ENCODE results near the gene TERF2IP.

DNA sequence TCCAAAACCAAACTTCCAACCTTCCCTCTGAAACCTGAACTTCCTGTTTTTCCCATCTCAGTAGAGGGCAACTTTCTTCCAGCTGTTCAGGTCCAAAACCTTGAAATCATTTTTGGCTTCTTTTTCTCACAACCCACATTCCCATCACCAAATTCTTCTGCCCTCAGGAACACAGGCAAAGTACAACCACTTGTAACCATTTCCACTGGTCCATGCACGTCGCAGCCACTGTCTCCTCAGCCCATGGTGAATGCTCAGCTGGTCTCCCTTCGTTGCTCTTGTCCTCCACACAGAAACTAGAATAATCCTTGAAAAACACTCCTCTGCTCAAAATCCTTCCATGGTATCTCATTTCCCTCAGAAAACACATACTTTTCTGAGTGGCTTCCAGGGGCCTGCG lies 20.8 kb upstream of the TERF2IP start:
- TF ChIP-seq EZH2phosphoT487 (IDR thresholded peaks at IDR 0.05; ENCODE audit: insufficient read depth, low read depth): no peak
- no peak for TF ChIP-seq EZH2 (IDR thresholded peaks at IDR 0.05; ENCODE audit: insufficient read depth, poor library complexity, severe bottlenecking)

All from GM23248 (cell line).